ENCODE data around the gene SLIT3.

DNA sequence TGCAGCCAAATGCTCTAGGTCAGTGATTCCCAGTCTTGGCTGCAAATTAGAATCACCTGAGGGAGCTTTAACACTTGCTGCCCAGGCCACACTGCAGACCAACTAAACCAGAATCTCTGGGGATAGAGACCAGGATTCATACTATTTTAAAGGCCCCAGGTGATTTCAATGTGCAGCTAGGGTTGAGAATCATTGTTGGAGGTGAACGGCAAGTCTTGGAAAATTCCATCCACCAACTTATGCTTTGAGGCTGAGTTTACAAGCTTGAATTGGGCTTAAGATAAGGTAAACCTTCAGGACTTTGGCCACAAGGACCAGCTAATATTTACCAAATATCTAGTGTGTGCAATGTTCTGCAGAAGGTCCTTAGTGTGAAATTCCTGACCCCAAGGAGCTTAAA is 27.5 kb downstream of the SLIT3 start:
- TF ChIP-seq, protein P1, sequence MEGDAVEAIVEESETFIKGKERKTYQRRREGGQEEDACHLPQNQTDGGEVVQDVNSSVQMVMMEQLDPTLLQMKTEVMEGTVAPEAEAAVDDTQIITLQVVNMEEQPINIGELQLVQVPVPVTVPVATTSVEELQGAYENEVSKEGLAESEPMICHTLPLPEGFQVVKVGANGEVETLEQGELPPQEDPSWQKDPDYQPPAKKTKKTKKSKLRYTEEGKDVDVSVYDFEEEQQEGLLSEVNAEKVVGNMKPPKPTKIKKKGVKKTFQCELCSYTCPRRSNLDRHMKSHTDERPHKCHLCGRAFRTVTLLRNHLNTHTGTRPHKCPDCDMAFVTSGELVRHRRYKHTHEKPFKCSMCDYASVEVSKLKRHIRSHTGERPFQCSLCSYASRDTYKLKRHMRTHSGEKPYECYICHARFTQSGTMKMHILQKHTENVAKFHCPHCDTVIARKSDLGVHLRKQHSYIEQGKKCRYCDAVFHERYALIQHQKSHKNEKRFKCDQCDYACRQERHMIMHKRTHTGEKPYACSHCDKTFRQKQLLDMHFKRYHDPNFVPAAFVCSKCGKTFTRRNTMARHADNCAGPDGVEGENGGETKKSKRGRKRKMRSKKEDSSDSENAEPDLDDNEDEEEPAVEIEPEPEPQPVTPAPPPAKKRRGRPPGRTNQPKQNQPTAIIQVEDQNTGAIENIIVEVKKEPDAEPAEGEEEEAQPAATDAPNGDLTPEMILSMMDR (IDR thresholded peaks at IDR 0.05; ENCODE audit: borderline replicate concordance, extremely low read depth, low read length, poor library complexity, severe bottlenecking) = no peak
- no peak for TF ChIP-seq EZH2 (IDR thresholded peaks at IDR 0.05; ENCODE audit: borderline replicate concordance, low read depth, low read length, severe bottlenecking)

Data from DND-41 (cell line).